GM21367 (cell line): ENCODE measurements around the gene TMEM270.
"Not testable (repeated sequence)": the region's sequence is repeated elsewhere in the genome, so short reads cannot be mapped to it uniquely, and the experiment has no call there.

Experiments
- ATAC-seq: cut with Tn5 transposase; IDR thresholded peaks from one replicate; pipeline ENCODE4 v1.9.1; 2021; ENCODE audit not compliant: unreplicated experiment

The TMEM270 gene

GRCh38 chr7:73860859-73861258 is at the start of gene TMEM270:
Gene TMEM270 (plus strand): TSS chr7:73861159. CDS start chr7:73861195, 36 bp downstream.
- no peak for ATAC-seq

- ATAC-seq: no peak
Observed at GRCh38 chr7:73811760-73812168, 49.2 kb upstream of the TMEM270 start.

- no peak for ATAC-seq
Observed at GRCh38 chr7:73812996-73813395, 48.0 kb upstream of the TMEM270 start.

- ATAC-seq: no peak
Observed at GRCh38 chr7:73815436-73815835, 45.5 kb upstream of the TMEM270 start.

GRCh38 chr7:73817121-73817520 is 43.8 kb upstream of the TMEM270 start:
- no peak for ATAC-seq

GRCh38 chr7:73820013-73820412 is 40.9 kb upstream of the TMEM270 start:
- no peak for ATAC-seq

GRCh38 chr7:73821597-73822285 is 39.2 kb upstream of the TMEM270 start:
- not testable (repeated sequence) for ATAC-seq

- ATAC-seq: no peak
Observed at GRCh38 chr7:73822319-73823173, 38.4 kb upstream of the TMEM270 start.

GRCh38 chr7:73823257-73823656 is 37.7 kb upstream of the TMEM270 start:
- no peak for ATAC-seq

GRCh38 chr7:73823873-73824592 is 36.9 kb upstream of the TMEM270 start:
- ATAC-seq: no peak

- no peak for ATAC-seq
Observed at GRCh38 chr7:73824986-73825385, 36.0 kb upstream of the TMEM270 start.

GRCh38 chr7:73827567-73828106 is 33.3 kb upstream of the TMEM270 start:
- ATAC-seq: no peak

- ATAC-seq: no peak
Observed at GRCh38 chr7:73828107-73828803, 32.7 kb upstream of the TMEM270 start.

GRCh38 chr7:73828972-73829371 is 32.0 kb upstream of the TMEM270 start:
- no peak for ATAC-seq

GRCh38 chr7:73829505-73829904 is 31.5 kb upstream of the TMEM270 start:
- ATAC-seq: no peak

GRCh38 chr7:73829921-73830680 is 30.9 kb upstream of the TMEM270 start:
- ATAC-seq: no peak

- no peak for ATAC-seq
Observed at GRCh38 chr7:73830681-73831583, 30.0 kb upstream of the TMEM270 start, which contains the start of gene CLDN4. Gene CLDN4 (plus strand): TSS chr7:73830996. CDS start chr7:73831202, 206 bp downstream.

GRCh38 chr7:73831584-73831833 is 29.4 kb upstream of the TMEM270 start:
- ATAC-seq: no peak
